ENCODE results near the gene UBE3C.
"Not testable (repeated sequence)": the region's sequence is repeated elsewhere in the genome, so short reads cannot be mapped to it uniquely, and the experiment has no call there.

UBE3C gene

GRCh38 chr7:157097056-157097329 is 41.7 kb upstream of the UBE3C start:
- Histone ChIP-seq H3K27me3 (ENCODE audit: insufficient read depth, low read length) (no peaks in the 10 kb centered on the region), H3K27ac (ENCODE audit: low read depth, low read length) (no peak overlapping the region)
- no peak for DNase-seq

GRCh38 chr7:157097569-157097968 is 41.2 kb upstream of the UBE3C start:
- Histone ChIP-seq H3K9ac (ENCODE audit: low read length) (no peak overlapping the region), H2AK5ac (ENCODE audit: low read length) (no peak overlapping the region), H3K9me3 (ENCODE audit: insufficient read depth, low read depth, low read length) (peaks cover 12% of the 10 kb centered on the region), H2AFZ (ENCODE audit: insufficient read depth, low read length, poor library complexity) (no peak overlapping the region), H2BK5ac (ENCODE audit: low read depth, low read length, poor library complexity) (no peak overlapping the region), H3K4ac (ENCODE audit: low read depth, low read length) (no peak overlapping the region), H3K79me2 (ENCODE audit: control insufficient read depth, insufficient read depth, low read length, poor library complexity) (no peaks in the 10 kb centered on the region), H3K18ac (ENCODE audit: low read length) (no peak overlapping the region), H2BK12ac (ENCODE audit: low read length) (no peak overlapping the region), H2BK120ac (ENCODE audit: insufficient read depth, low read length, poor library complexity) (no peak overlapping the region), H4K12ac (ENCODE audit: low read depth, low read length) (no peak overlapping the region), H3K14ac (ENCODE audit: low read length) (no peak overlapping the region), H3K79me1 (ENCODE audit: low read length) (no peaks in the 10 kb centered on the region), H3K4me3 (ENCODE audit: low read depth, low read length) (no peak overlapping the region), H4K91ac (ENCODE audit: low read depth, low read length) (no peak overlapping the region), H3K4me1 (ENCODE audit: control insufficient read depth in 1 of 2, insufficient read depth in 2 of 2, low read length in 2 of 2) (no peaks in the 10 kb centered on the region), H3K27ac (ENCODE audit: low read depth, low read length) (no peak overlapping the region), H3K27me3 (ENCODE audit: insufficient read depth, low read length) (no peaks in the 10 kb centered on the region), H4K8ac (ENCODE audit: low read depth, low read length) (no peak overlapping the region), H3K4me2 (ENCODE audit: low read length) (no peak overlapping the region), H3K36me3 (ENCODE audit: control insufficient read depth in 1 of 2, insufficient read depth in 2 of 2, low read length in 2 of 2) (no peaks in the 10 kb centered on the region), H3K23ac (ENCODE audit: low read length) (no peak overlapping the region)
- DNase-seq, result no peak
- WGBS (ENCODE audit: extremely low coverage, insufficient coverage, insufficient read length), result no CpG with 5 or more reads among the region's 6 CpGs

More at GRCh38 chr7:157097056-157097329, 41.7 kb upstream of the UBE3C start:
- Histone ChIP-seq H3K79me1 (ENCODE audit: low read length) (no peaks in the 10 kb centered on the region), H2AK5ac (ENCODE audit: low read length) (no peak overlapping the region), H3K36me3 (ENCODE audit: control insufficient read depth in 1 of 2, insufficient read depth in 2 of 2, low read length in 2 of 2) (no peaks in the 10 kb centered on the region), H3K4me1 (ENCODE audit: control insufficient read depth in 1 of 2, insufficient read depth in 2 of 2, low read length in 2 of 2) (no peaks in the 10 kb centered on the region), H3K4me3 (ENCODE audit: low read depth, low read length) (no peak overlapping the region), H4K8ac (ENCODE audit: low read depth, low read length) (no peak overlapping the region), H3K4me2 (ENCODE audit: low read length) (no peak overlapping the region), H3K23ac (ENCODE audit: low read length) (no peak overlapping the region), H3K4ac (ENCODE audit: low read depth, low read length) (no peak overlapping the region), H3K9ac (ENCODE audit: low read length) (no peak overlapping the region), H2BK12ac (ENCODE audit: low read length) (no peak overlapping the region), H2BK120ac (ENCODE audit: insufficient read depth, low read length, poor library complexity) (no peak overlapping the region), H4K12ac (ENCODE audit: low read depth, low read length) (no peak overlapping the region), H4K91ac (ENCODE audit: low read depth, low read length) (no peak overlapping the region), H2AFZ (ENCODE audit: insufficient read depth, low read length, poor library complexity) (no peak overlapping the region), H2BK5ac (ENCODE audit: low read depth, low read length, poor library complexity) (no peak overlapping the region), H3K79me2 (ENCODE audit: control insufficient read depth, insufficient read depth, low read length, poor library complexity) (no peaks in the 10 kb centered on the region), H3K14ac (ENCODE audit: low read length) (no peak overlapping the region), H3K9me3 (ENCODE audit: insufficient read depth, low read depth, low read length) (peaks cover 17% of the 10 kb centered on the region), H3K18ac (ENCODE audit: low read length) (no peak overlapping the region)
- WGBS (ENCODE audit: extremely low coverage, insufficient coverage, insufficient read length), result no CpG with 5 or more reads among the region's 10 CpGs

- H3K27ac ChIP-seq (ENCODE audit: low read depth, low read length); H3K9ac ChIP-seq (ENCODE audit: low read length); H3K4me2 ChIP-seq (ENCODE audit: low read length); H2AFZ ChIP-seq (ENCODE audit: insufficient read depth, low read length, poor library complexity); H3K79me2 ChIP-seq (ENCODE audit: control insufficient read depth, insufficient read depth, low read length, poor library complexity); H3K4me3 ChIP-seq (ENCODE audit: low read depth, low read length); H3K36me3 ChIP-seq (ENCODE audit: control insufficient read depth in 1 of 2, insufficient read depth in 2 of 2, low read length in 2 of 2); H3K27me3 ChIP-seq (ENCODE audit: insufficient read depth, low read length); H3K18ac ChIP-seq (ENCODE audit: low read length); H2BK12ac ChIP-seq (ENCODE audit: low read length); DNase-seq; H3K4ac ChIP-seq (ENCODE audit: low read depth, low read length); H2BK5ac ChIP-seq (ENCODE audit: low read depth, low read length, poor library complexity); H4K91ac ChIP-seq (ENCODE audit: low read depth, low read length); H3K4me1 ChIP-seq (ENCODE audit: control insufficient read depth in 1 of 2, insufficient read depth in 2 of 2, low read length in 2 of 2); H3K79me1 ChIP-seq (ENCODE audit: low read length); H4K12ac ChIP-seq (ENCODE audit: low read depth, low read length); H2BK120ac ChIP-seq (ENCODE audit: insufficient read depth, low read length, poor library complexity); H3K9me3 ChIP-seq (ENCODE audit: insufficient read depth, low read depth, low read length); H4K8ac ChIP-seq (ENCODE audit: low read depth, low read length); H3K14ac ChIP-seq (ENCODE audit: low read length); H3K23ac ChIP-seq (ENCODE audit: low read length); H2AK5ac ChIP-seq (ENCODE audit: low read length): not testable (repeated sequence)
- WGBS (ENCODE audit: extremely low coverage, insufficient coverage, insufficient read length), result no CpG with 5 or more reads among the region's 3 CpGs
Observed at GRCh38 chr7:157100005-157100404, 38.7 kb upstream of the UBE3C start.

GRCh38 chr7:157103641-157104040 is 35.1 kb upstream of the UBE3C start:
- peaks cover 12% of the 10 kb centered on the region for H3K9me3 ChIP-seq (ENCODE audit: insufficient read depth, low read depth, low read length)
- H2AFZ ChIP-seq (ENCODE audit: insufficient read depth, low read length, poor library complexity); H2BK120ac ChIP-seq (ENCODE audit: insufficient read depth, low read length, poor library complexity); H2BK12ac ChIP-seq (ENCODE audit: low read length); H4K8ac ChIP-seq (ENCODE audit: low read depth, low read length); H3K79me2 ChIP-seq (ENCODE audit: control insufficient read depth, insufficient read depth, low read length, poor library complexity); H3K4me3 ChIP-seq (ENCODE audit: low read depth, low read length); H3K79me1 ChIP-seq (ENCODE audit: low read length); H3K36me3 ChIP-seq (ENCODE audit: control insufficient read depth in 1 of 2, insufficient read depth in 2 of 2, low read length in 2 of 2); H3K4me2 ChIP-seq (ENCODE audit: low read length); H3K27me3 ChIP-seq (ENCODE audit: insufficient read depth, low read length); H4K91ac ChIP-seq (ENCODE audit: low read depth, low read length); H2BK5ac ChIP-seq (ENCODE audit: low read depth, low read length, poor library complexity); H3K4ac ChIP-seq (ENCODE audit: low read depth, low read length); DNase-seq; H3K27ac ChIP-seq (ENCODE audit: low read depth, low read length); H4K12ac ChIP-seq (ENCODE audit: low read depth, low read length); H2AK5ac ChIP-seq (ENCODE audit: low read length); H3K4me1 ChIP-seq (ENCODE audit: control insufficient read depth in 1 of 2, insufficient read depth in 2 of 2, low read length in 2 of 2); H3K14ac ChIP-seq (ENCODE audit: low read length); H3K18ac ChIP-seq (ENCODE audit: low read length); H3K23ac ChIP-seq (ENCODE audit: low read length); H3K9ac ChIP-seq (ENCODE audit: low read length): not testable (repeated sequence)
- no CpG with 5 or more reads among the region's 2 CpGs for WGBS (ENCODE audit: extremely low coverage, insufficient coverage, insufficient read length)
